ENCODE measurements around the gene AGRN. TPM values are rescaled to one million over a fixed set of nuclear protein-coding genes. Genes with fewer than 3 reads are reported as not detected.

Gene AGRN
- total and polyA plus RNA-seq, 2 of the 4 experiments (the other 2 are of a cell fraction), result 8.1 to 115 TPM

DNA sequence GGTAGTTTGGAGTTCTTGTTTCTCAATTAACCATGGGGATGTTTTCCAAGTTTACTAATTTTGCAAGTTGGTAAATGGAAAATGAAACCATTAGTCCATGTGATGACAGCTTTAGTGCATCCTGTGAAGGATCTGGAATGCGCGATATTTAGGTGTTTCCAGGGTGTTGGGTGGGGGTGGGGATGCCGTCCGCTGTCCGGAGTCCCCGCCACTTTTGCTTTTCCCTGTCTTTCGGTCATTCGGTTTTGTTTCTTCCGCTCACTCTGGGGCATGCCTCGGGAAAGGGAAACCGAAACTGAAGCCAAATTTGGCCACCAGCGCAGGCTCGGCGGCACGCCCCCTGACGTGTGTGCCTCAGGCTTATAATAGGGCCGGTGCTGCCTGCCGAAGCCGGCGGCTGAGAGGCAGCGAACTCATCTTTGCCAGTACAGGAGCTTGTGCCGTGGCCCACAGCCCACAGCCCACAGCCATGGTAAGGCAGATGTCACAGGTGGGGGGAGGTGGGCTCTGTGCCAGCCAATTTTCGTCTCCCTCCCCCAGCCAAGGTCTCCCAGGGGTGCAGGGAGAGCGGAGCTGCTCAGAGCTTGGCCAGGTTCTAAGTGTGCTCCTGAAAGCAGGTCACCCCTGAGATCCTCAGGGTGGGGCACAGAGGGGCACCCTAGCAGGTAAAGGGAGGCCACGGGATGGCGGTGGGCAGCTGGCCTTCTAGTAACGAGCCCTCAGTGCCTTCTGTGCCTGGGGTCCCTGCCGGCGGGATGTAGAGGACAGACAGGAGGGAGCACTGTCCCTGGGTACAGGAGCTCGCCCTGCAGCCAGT, 6.6 kb upstream of the AGRN start, which contains the start of gene ISG15:
Gene ISG15, plus strand, starts transcription at position 393 of the 817 bp plus-strand sequence. Its CDS starts 77 bp downstream, at position 470.
- intact Hi-C loops (cut with micrococcal nuclease), result loop anchor here (2.0 kb wide), 1 partner anchor 27 kb away; no protein-coding TSS in a partner anchor
- in situ Hi-C loops (cut with MboI; ENCODE audit: low sequenced_read_pairs), result no loop called here

More for the DNA sequence above, 6.6 kb upstream of the AGRN start, which contains the start of gene ISG15:
- Histone ChIP-seq H3K79me1 (ENCODE audit: low read depth in 1 of 2, low read length in 2 of 2) (peaks cover 0 to 11% of the 10 kb centered on the region in 2 experiments; a peak in 2 of 4 replicates), H4K8ac (ENCODE audit: low read depth in 2 of 2, low read length in 2 of 2) (peak within 1 kb of the TSS; percentile 68 to 96), H3K9me1 (ENCODE audit: insufficient read depth, low read length) (no peaks in the 10 kb centered on the region), H2BK15ac (ENCODE audit: low read depth, low read length) (peak within 1 kb of the TSS; percentile 86; the same call in 2 of the 3 replicates), H3K4ac (ENCODE audit: low read depth, low read length) (peak within 1 kb of the TSS; percentile 88), H2AK9ac (replicated peaks; ENCODE audit: low read depth, low read length, poor library complexity) (peak within 1 kb of the TSS; percentile 98), H2BK120ac (ENCODE audit: low read depth, low read length) (peak within 1 kb of the TSS; percentile 85), H3K14ac (replicated peaks; ENCODE audit: low read depth, low read length) (peak within 1 kb of the TSS; percentile 96), H3K9me3 (ENCODE audit: control insufficient read depth, insufficient read depth, low read length) (no peaks in the 10 kb centered on the region), H3K23ac (ENCODE audit: low read depth, low read length) (peak within 1 kb of the TSS; percentile 96), H3K27ac (ENCODE audit: insufficient read depth, low read length) (peak within 1 kb of the TSS; percentile 82), H3K36me3 (ENCODE audit: control insufficient read depth, insufficient read depth, low read length) (no peaks in the 10 kb centered on the region), H2BK5ac (ENCODE audit: low read depth, low read length, poor library complexity, severe bottlenecking) (peak within 1 kb of the TSS; percentile 75), H3K18ac (ENCODE audit: low read depth, low read length) (peak within 1 kb of the TSS; percentile 56), H2BK20ac (ENCODE audit: low read depth, low read length) (peak within 1 kb of the TSS; percentile 69), H2AK5ac (ENCODE audit: low read depth, low read length) (peak within 1 kb of the TSS; percentile 92), H4K91ac (ENCODE audit: insufficient read depth, low read depth, low read length) (peak within 1 kb of the TSS; percentile 94), H4K5ac (ENCODE audit: low read depth, low read length) (peak within 1 kb of the TSS; percentile 35), H3K4me2 (ENCODE audit: low read depth, low read length) (peak within 1 kb of the TSS; percentile 86), H3K56ac (ENCODE audit: extremely low read depth, insufficient read depth, low read length) (peak within 1 kb of the TSS; percentile 92), H3K4me3 (ENCODE audit: insufficient read depth, low read depth, low read length) (peak within 1 kb of the TSS; percentile 54), H3K27me3 (ENCODE audit: control insufficient read depth, insufficient read depth, low read length) (no peaks in the 10 kb centered on the region), H3K9ac (ENCODE audit: low read depth, low read length) (peak within 1 kb of the TSS; percentile 79), H3K4me1 (ENCODE audit: control insufficient read depth, insufficient read depth, low read length) (peaks cover 4% of the 10 kb centered on the region), H4K20me1 (ENCODE audit: insufficient read depth, low read length) (no peaks in the 10 kb centered on the region), H2AFZ (replicated peaks; ENCODE audit: low read length, poor library complexity) (peak within 1 kb of the TSS; percentile 99)
- POLR2A ChIA-PET (ENCODE audit: unreplicated experiment), result interaction anchor here (0.6 kb wide), 1 partner anchor 288 kb away, joined by 7 read pairs; no protein-coding TSS in a partner anchor
- 9% methylated on average over 16 of the region's 30 CpGs; no CpG with 5 or more reads in 1 of the 2 experiments for WGBS, 2 experiments (ENCODE audit: extremely low coverage in 2 of 2, insufficient read length in 1 of 2)
- CTCF ChIA-PET, result interaction anchor here (0.7 kb wide), 1 partner anchor 12 kb away, joined by 3 read pairs; no protein-coding TSS in a partner anchor
- no TSS peak for BruUV-seq (replicated peaks)
- ATAC-seq (ENCODE audit: low read depth) (peak; percentile 95), DNase-seq (peak; percentile 83)
- dilution Hi-C loops (cut with HindIII; ENCODE audit: low sequenced_read_pairs, unreplicated experiment), result no loop called here
- TF ChIP-seq MXI1 (IDR thresholded peaks at IDR 0.05; ENCODE audit: borderline replicate concordance, low read depth, low read length) (peak; percentile 93), MAZ (IDR thresholded peaks at IDR 0.05; ENCODE audit: borderline replicate concordance, low read depth, low read length) (peak; percentile 33; the same call in 1 of the 2 replicates), NFE2L2 (IDR thresholded peaks at IDR 0.05; ENCODE audit: low read depth, low read length) (no peak), MAFK (IDR thresholded peaks at IDR 0.05; ENCODE audit: low read depth, low read length) (no peak), CEBPB (IDR thresholded peaks at IDR 0.05; ENCODE audit: low read depth, low read length) (no peak), POLR2A (IDR thresholded peaks at IDR 0.05; ENCODE audit: low read depth, low read length) (peak; percentile 85), BHLHE40 (IDR thresholded peaks at IDR 0.05; ENCODE audit: low read depth, low read length) (peak; percentile 57; the same call in 1 of the 2 replicates)
- TF ChIP-seq, protein P1, sequence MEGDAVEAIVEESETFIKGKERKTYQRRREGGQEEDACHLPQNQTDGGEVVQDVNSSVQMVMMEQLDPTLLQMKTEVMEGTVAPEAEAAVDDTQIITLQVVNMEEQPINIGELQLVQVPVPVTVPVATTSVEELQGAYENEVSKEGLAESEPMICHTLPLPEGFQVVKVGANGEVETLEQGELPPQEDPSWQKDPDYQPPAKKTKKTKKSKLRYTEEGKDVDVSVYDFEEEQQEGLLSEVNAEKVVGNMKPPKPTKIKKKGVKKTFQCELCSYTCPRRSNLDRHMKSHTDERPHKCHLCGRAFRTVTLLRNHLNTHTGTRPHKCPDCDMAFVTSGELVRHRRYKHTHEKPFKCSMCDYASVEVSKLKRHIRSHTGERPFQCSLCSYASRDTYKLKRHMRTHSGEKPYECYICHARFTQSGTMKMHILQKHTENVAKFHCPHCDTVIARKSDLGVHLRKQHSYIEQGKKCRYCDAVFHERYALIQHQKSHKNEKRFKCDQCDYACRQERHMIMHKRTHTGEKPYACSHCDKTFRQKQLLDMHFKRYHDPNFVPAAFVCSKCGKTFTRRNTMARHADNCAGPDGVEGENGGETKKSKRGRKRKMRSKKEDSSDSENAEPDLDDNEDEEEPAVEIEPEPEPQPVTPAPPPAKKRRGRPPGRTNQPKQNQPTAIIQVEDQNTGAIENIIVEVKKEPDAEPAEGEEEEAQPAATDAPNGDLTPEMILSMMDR (conservative IDR thresholded peaks at IDR 0.05; ENCODE audit: low read depth, low read length), result no peak
- TF ChIP-seq, protein P2, sequence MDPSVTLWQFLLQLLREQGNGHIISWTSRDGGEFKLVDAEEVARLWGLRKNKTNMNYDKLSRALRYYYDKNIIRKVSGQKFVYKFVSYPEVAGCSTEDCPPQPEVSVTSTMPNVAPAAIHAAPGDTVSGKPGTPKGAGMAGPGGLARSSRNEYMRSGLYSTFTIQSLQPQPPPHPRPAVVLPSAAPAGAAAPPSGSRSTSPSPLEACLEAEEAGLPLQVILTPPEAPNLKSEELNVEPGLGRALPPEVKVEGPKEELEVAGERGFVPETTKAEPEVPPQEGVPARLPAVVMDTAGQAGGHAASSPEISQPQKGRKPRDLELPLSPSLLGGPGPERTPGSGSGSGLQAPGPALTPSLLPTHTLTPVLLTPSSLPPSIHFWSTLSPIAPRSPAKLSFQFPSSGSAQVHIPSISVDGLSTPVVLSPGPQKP (IDR thresholded peaks at IDR 0.05; ENCODE audit: borderline replicate concordance, low read depth, low read length), result no peak

Measured in IMR-90 (cell line).